PFSK-1 (cell line): ENCODE data around the gene PIK3R5.

ENCODE experiments used
- SIN3A ChIP-seq: IDR thresholded peaks from 2 replicates; pipeline ENCODE4 v1.6.1; 2012; ENCODE audit warnings: mild to moderate bottlenecking, low read length, moderate library complexity, borderline replicate concordance; ENCODE audit not compliant: insufficient read depth
- TAF1 ChIP-seq: IDR thresholded peaks from 2 replicates; pipeline ENCODE4 v1.6.1; 2012; ENCODE audit warnings: low read length, control low read depth, borderline replicate concordance; ENCODE audit not compliant: insufficient read depth

GRCh38 chr17:8927395-8927794 lies 38.1 kb downstream of the PIK3R5 start:
- TF ChIP-seq SIN3A = no peak
- no peak for TF ChIP-seq TAF1
